ENCODE measurements around the gene RPL28.

RPL28 gene

GRCh38 chr19:55353356-55353802, 32.4 kb upstream of the RPL28 start:
- POLR2A ChIA-PET = interaction anchor here (0.9 to 2.0 kb wide), 3 partner anchors 12 to 32 kb away, joined by 3 to 5 read pairs (median 5); no protein-coding TSS in a partner anchor
- CTCF ChIA-PET = no interaction called here
- no peak for TF ChIP-seq SP1 (IDR thresholded peaks at IDR 0.05)
- TF ChIP-seq NFRKB (IDR thresholded peaks at IDR 0.05) = no peak
- no peak for TF ChIP-seq FOXA1 (IDR thresholded peaks at IDR 0.05)
- TF ChIP-seq ELF4 (IDR thresholded peaks at IDR 0.05) = no peak
- no peak for TF ChIP-seq FOXM1 (IDR thresholded peaks at IDR 0.05; ENCODE audit: borderline replicate concordance)
- TF ChIP-seq HDGF (IDR thresholded peaks at IDR 0.05; ENCODE audit: borderline replicate concordance) = no peak
- TF ChIP-seq PKNOX1 (IDR thresholded peaks at IDR 0.05) = no peak
- no peak for TF ChIP-seq ARNT (IDR thresholded peaks at IDR 0.05)
- no peak for TF ChIP-seq L3MBTL2 (conservative IDR thresholded peaks at IDR 0.05)
- no peak for TF ChIP-seq CTBP1 (IDR thresholded peaks at IDR 0.05; ENCODE audit: borderline replicate concordance)
- TF ChIP-seq FOXK2 (IDR thresholded peaks at IDR 0.05) = no peak
- TF ChIP-seq BHLHE40 (IDR thresholded peaks at IDR 0.05; ENCODE audit: borderline replicate concordance) = no peak
- no peak for TF ChIP-seq TARDBP (IDR thresholded peaks at IDR 0.05)
- TF ChIP-seq LEF1 (IDR thresholded peaks at IDR 0.05; ENCODE audit: borderline replicate concordance) = no peak
- DNase-seq (ENCODE audit: extremely low spot score) = no peak

DNA sequence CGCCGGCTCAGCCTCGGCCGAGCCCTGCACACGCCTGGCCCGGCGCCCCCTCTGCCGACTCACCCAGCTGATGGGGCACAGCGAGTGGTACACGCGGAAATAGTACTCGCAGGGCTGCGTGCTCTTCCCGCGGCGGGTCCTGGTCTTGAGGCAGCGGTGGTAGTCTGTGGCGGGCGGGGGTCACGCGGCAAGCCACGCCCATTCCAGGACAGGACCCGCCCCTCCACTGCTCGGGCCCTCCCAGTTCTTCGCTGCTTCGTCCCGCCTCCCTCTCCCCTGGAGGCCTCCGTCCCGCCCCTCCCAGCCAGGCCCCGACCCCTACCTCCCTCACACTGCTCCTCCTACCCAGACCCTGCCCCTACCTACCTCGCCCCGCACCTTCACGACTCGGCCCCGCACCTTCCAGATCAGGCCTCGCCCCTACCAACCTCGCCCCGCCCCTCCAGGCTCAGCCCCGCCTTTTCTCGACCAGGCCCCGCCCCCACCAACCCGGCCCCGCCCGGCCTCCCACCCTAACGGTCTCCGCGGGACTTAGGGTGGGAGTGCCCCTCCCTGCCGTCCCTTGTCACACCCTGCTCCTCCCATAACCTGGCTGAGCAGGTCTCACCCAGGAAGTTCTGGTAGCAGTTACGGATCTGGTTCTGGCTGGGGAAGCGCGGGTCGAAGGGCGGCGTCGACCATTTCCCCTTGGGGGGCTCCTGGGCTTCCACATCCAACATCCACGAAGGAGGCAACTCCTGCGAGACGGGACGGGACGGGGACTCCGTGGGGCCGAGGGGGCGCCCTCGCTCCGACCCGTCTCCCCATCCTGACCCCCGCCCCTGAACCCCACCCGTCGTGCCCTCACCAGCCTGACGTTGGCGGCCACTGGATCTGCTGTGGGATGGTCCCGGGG, 31.7 kb upstream of the RPL28 start:
- ChIA-PET CTCF (no interaction called here), POLR2A (interaction anchor here (0.9 to 2.0 kb wide), 3 partner anchors 13 to 32 kb away, joined by 3 to 5 read pairs (median 5); no protein-coding TSS in a partner anchor)
- DNase-seq (ENCODE audit: extremely low spot score) = peak; percentile 94
- TF ChIP-seq SUZ12 (IDR thresholded peaks at IDR 0.05) (no peak), L3MBTL2 (conservative IDR thresholded peaks at IDR 0.05) (peak; percentile 32; the same call in 1 of the 2 replicates), SP1 (IDR thresholded peaks at IDR 0.05) (peak; percentile 57), TARDBP (IDR thresholded peaks at IDR 0.05) (no peak)

DNA sequence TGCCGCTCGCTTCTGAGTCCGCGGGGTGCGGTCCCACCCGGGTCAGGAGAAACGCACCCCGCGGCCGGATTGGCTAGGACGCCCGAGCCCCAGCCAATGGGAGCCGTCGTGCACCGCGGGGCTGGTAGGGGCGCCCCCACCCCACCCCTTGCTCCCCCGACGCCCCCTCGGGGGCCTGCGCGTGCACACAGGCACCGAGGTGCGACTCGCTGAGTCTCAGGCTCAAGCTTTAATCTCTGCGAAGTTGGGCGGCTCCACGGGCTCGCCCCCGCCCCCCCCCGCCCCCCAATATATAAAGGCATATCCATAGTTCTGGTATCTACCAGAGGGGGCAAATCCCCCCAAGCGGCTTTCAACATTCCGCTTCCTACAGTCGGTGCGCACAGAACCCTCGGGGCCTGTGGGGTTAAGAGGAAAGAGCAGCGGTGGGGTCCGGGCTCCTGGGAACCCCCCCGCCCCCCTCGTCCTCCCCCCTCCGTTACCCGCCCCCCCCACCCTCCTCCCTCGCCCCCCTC, 31.0 kb upstream of the RPL28 start, which contains the start of gene COX6B2:
COX6B2 (minus strand) TSS at position 22 of the 515 bp plus-strand sequence. CDS start 198 bp downstream, outside the sequence.
- CTCF ChIA-PET = no interaction called here
- TF ChIP-seq HDGF (IDR thresholded peaks at IDR 0.05; ENCODE audit: borderline replicate concordance) (no peak), TARDBP (IDR thresholded peaks at IDR 0.05) (no peak), SUZ12 (IDR thresholded peaks at IDR 0.05) (no peak), SP1 (IDR thresholded peaks at IDR 0.05) (no peak), ELF4 (IDR thresholded peaks at IDR 0.05) (no peak), LEF1 (IDR thresholded peaks at IDR 0.05; ENCODE audit: borderline replicate concordance) (no peak), ZNF384 (IDR thresholded peaks at IDR 0.05) (no peak), FOXA1 (IDR thresholded peaks at IDR 0.05) (no peak), PKNOX1 (IDR thresholded peaks at IDR 0.05) (no peak), ARNT (IDR thresholded peaks at IDR 0.05) (no peak), FOXK2 (IDR thresholded peaks at IDR 0.05) (no peak)
- POLR2A ChIA-PET = no interaction called here
- no peak for DNase-seq (ENCODE audit: extremely low spot score)

DNA sequence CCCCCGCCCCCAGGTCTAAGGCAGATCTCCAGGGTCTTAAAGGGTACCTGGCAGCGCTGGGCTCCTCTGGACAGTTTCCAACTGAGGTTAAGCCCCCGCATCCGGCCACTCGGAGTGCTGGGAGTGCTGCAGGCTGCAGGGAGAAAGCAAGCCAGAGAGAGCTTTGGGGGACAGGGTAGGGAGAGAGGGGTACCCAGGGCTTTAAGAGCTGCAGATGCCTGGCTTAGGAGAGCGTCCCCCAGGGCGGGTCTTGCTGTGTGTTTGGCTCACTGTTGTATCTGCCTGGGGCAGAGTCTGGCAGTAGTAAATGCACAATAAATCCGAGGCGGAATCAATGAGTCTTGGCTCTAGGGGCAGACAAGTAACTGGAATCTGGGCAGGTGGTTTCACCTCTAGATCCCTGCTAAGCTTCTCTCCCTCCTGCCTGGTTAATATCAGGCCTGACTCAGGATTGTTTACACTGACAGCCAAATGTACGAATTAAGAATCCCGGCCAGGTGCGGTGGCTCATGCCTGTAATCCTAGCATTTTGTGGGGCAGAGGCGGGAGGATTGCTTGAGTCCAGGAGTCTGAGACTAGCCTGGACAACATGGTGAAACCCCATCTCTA, 30.4 kb upstream of the RPL28 start:
- TF ChIP-seq LEF1 (IDR thresholded peaks at IDR 0.05; ENCODE audit: borderline replicate concordance) (no peak), TARDBP (IDR thresholded peaks at IDR 0.05) (no peak)
- DNase-seq (ENCODE audit: extremely low spot score) = no peak
- ChIA-PET CTCF (no interaction called here), POLR2A (no interaction called here)

- CTCF ChIA-PET = interaction anchor here (0.7 kb wide), 1 partner anchor 19 kb away, joined by 3 read pairs; the partner anchor contains the start of gene KMT5C
- TF ChIP-seq ZNF384 (IDR thresholded peaks at IDR 0.05) (no peak), ARNT (IDR thresholded peaks at IDR 0.05) (no peak), TARDBP (IDR thresholded peaks at IDR 0.05) (no peak), SP1 (IDR thresholded peaks at IDR 0.05) (no peak), SUZ12 (IDR thresholded peaks at IDR 0.05) (no peak), LEF1 (IDR thresholded peaks at IDR 0.05; ENCODE audit: borderline replicate concordance) (no peak), BHLHE40 (IDR thresholded peaks at IDR 0.05; ENCODE audit: borderline replicate concordance) (no peak), FOXM1 (IDR thresholded peaks at IDR 0.05; ENCODE audit: borderline replicate concordance) (no peak), FOXA1 (IDR thresholded peaks at IDR 0.05) (no peak), L3MBTL2 (conservative IDR thresholded peaks at IDR 0.05) (no peak), ELF4 (IDR thresholded peaks at IDR 0.05) (no peak), HDGF (IDR thresholded peaks at IDR 0.05; ENCODE audit: borderline replicate concordance) (no peak), FOXK2 (IDR thresholded peaks at IDR 0.05) (no peak), CTBP1 (IDR thresholded peaks at IDR 0.05; ENCODE audit: borderline replicate concordance) (no peak), NFRKB (IDR thresholded peaks at IDR 0.05) (no peak), PKNOX1 (IDR thresholded peaks at IDR 0.05) (no peak)
- no peak for DNase-seq (ENCODE audit: extremely low spot score)
- POLR2A ChIA-PET = interaction anchor here (1.7 kb wide), 1 partner anchor 19 kb away, joined by 5 read pairs; the partner anchor contains the start of gene KMT5C
Observed at GRCh38 chr19:55358493-55358892, 27.2 kb upstream of the RPL28 start.

All from HEK293T (cell line).